NCI-H1417 treated with DMSO at 0.1 percent for 48 hours (cell line): ENCODE measurements around the gene INTS3.
A peak's percentile ranks its signal among the peaks of the same experiment; 100 is the strongest.

ENCODE experiments used
- DNase-seq: peaks from one replicate; lab custom pipeline; 2025; lab: John Stamatoyannopoulos, UW

Gene INTS3

DNA sequence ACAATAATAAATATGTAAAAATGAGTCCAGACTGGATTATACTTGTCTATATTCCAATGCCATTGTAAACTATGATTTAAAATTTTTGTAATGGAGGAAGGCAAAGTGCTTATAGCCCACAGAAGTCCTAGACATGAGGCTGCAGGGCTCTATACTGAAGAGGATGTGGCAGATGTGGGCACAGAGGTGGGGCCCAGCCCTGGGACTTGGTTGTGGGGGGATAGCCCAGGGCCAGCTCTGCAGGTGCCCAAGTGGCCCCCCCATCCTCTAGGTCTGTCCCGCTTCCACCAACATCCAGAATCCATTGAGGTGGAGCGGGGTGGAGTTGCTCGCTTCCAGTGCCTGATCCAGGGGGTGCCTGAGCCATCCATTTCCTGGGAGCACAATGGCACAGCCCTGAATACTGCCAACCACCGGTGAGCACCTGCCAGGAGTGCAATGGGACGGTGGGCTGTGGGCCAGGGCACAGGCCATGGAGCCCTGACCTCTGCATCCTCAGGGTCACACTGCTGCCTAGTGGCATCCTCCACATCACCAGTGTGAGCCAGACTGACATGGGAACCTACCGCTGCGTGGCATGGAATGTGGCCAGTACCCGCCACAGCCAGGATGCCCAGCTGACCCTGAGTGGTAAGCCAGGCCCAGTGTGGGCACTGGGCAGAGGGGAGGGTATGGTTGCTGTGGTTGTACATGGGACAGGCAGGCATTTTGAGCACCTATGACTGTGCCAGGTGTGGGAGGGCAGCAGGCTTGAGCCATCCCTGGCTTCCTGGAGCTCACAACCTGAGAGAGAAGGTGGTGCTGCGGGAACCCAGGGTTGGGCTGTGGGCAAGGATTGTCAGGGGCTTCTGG is 68.3 kb downstream of the INTS3 start:
- DNase-seq: no peak

DNA sequence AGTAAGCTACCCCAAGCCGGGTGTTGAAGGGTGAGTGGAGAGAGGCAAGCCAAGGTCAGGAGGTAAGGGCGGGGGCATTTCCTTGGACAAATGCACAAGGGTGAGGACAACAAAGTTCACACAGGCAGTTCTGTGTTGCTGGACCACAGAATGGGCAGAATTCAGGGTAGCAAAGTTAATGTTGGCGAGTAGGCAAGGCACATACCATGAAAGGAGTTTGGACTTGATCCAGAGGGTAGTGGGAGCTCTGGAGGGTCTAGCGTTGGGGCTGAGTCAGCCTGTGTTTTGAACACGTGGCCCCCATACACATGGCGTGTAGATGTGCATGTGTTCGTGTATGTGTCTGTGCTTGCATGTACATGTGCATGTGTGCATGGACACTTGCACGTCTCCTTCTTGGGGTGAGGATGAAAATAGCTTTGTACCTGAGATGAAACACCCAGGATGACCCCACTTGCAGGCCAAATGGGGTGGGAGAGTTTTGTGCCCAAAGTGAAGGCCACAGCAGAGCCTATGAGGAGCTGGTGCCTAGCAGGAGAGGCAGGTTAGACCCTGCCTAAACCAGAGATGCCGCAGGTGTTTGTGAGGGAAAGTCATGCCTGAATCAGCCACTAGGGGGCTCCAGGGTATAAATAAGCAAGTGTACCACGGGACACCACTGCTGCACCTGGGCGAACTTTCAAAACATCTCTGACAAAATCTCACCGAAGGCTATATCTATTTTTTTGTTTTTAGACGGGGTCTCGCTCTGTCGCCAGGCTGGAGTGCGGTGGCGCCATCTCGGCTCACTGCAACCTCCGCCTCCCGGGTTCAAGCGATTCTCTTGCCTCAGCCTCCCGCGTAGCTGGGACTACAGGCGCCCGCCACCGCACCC is 69.2 kb downstream of the INTS3 start:
- DNase-seq: peak; percentile 4

DNA sequence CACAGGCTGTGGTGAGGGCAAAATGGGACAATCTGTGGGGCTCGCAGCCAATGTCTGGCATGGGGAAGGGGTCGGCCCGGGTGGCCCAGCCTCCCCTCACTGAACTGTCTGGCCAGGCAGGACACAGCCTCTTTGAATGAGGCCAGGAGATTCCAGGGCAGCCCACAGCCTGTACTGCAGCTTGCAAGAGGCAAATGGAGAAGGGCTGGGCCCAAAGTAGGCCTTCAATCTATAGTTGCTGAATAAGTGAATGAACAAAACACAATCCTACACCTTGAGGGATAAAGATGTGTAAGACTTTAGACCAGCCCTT is 70.6 kb downstream of the INTS3 start:
- no peak for DNase-seq

DNA sequence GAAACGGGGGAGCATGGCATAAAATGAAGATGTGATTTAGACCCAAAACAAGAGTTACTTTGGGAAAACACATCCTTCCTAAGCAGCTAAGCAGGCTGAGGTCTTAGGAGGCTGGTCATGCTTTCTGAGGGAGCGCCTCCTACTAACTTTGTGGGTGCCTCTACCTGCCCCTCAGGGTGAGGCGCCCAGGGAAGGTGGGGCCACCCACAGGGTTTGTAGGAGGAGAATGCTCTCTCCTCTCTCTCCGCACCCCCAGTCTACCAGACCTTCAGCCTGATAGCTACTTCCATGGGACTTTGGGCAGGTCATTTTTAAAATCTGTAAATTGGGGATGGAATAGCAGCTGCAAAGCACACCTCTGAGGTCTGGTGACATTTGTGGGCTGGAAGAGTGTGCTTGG is 71.2 kb downstream of the INTS3 start:
- DNase-seq: no peak

DNA sequence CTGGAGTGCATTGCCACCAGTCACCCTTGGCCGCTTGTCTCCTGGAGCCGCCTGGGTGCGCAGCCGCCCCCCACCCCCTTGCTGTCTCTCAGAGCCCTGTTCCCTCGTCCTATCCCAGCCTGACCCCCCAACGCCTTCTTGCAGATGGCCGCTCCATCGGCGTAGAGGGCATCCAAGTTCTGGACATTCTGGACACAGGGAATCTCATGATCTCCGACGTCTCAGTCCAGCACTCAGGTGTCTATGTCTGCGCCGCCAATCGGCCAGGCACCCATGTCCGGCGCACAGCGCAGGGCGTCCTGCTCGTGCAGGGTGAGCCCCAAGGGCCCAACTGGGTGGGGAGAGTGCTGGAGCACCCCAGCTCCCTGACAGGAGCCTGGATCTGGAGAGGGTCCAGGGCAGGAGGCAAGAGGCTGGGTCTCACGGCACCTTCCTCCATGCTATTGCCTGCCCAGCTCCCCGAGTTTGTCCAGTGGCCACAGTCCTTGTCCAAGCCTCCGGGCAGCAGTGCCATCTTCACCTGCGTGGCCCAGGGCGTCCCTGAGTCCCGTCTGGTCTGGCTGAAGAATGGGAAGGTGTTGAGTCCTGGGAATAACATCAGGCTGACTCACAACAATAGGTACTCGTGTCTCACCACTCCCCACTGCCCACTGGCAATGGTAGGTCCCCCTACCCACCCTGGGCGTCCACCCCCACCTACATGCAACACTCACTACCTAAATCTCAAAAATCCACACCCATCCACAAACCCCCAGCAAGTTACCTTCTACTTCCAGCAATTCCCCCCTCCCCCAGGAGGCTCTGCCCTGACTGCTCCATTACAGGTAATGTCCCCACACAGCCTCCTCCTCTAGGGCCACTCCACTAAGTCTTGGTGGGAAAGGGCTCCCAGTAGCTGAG is 72.0 kb downstream of the INTS3 start:
- DNase-seq: no peak

DNA sequence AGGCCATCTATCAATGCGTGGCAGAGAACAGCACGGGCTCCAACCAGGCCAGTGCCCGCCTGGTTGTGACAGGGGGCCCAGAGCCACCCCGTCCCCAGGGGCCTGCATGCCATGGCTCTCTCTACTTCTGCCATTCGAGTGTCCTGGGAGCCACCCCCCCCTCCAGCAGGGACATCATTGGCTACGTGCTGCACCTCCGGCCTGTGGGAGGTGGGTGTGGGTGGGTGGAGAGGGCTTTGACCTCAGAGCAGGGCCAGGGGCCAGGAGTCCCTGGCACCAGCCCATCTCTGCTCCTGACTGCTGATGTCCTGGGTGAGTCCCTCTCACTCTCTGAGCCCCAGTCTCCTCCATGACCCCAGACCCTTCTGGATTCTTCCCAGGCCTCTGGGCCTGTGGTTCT is 72.7 kb downstream of the INTS3 start:
- DNase-seq: no peak

DNA sequence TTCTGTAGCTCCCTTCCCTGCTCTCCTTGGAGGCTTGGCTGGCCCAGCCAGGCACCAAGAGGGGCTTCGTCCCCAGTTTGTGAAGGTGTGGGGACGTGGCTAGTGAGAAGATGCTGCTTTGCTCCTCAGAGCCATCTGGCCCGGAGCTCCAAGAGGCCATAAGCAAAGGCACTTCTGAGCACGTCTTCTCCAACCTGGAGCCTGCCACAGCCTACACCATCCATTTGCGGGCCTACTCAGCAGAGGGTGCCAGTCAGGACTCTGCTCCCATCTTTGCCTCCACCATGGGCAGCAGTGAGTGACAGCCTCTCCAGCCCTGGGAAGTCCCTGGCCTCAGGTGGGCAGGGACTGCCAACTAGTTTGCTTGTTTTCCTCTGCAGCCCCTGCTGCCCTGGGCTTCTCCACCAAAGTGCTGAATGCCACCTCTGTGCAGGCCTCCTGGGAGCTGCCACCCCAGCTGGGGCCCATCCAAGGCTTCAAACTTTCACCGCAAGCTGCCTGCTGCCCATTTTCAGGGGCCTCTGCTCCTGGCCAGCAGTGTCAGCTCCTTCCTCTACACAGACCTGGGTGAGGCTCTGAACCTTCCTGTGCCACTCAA is 73.3 kb downstream of the INTS3 start:
- DNase-seq: no peak

DNA sequence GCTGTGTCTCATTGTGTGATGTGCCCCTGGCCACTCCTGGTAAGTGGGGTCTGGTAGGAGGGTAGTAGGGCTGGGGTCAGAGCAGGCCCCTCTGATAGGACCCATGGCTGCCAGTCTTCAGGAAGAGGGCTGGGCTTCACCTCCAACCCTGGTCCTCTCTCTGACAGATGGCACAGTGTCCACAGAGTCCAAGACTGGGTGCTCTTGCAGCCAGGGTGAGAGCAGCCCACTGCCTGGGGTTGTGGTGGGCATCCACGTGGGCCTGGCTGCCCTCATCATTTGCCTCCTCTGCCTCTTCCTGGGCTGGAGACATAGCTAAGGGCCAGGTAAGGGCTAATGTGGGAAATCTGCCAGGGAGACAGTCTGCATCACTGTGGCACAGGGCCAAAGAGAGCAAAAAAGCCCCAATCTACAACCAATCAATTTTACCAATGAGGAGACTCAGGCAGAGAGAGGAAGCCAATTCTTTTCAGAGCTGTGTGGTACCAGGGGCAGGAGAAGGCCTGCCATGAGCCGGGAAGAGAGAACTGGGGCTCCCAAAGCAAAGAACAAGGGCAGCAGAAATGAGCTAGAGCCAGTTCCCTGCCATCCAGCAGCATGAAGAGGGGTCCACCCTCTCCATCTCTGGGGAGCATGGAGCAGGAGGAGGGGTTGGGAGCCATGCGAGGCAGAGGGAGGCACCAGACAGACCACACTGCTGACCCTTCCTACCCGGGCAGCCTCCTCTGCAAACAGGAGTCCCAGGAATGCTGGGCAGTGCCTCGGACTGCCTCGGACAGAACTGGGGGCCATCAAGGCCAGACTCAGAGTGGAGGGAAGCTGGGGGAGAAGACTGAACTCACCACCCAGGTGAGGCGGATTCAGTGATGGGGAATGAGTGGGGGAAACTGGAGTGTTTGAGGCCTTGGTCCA is 74.2 kb downstream of the INTS3 start:
- no peak for DNase-seq

DNA sequence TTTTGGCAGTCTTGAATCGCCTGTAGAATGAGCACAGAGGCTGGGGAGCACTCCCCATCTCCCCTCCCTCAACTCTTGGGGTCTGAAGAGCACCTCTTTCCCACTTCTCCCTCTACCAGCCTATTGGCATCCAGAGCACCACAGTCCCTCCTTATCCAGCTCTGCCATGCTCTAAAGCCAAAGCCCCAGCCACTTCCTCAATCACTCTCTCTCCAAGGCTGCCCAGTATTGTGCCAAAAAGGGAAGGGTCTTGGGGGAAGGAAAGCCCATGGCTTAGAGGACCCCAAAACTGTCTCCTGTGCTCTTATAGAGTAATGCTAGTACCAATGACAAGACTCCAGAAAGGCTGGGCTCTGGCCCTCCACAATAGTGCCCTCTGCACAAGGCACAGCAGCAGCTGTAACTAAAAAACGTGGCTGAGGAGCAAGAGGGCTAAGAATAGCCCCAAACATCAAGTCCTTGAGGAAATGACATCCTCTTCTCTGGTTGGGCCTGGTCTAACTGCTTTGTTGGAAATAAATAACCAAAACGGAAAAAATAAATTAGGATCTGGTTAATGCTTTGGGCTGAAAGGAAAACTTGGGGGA is 75.7 kb downstream of the INTS3 start:
- no peak for DNase-seq

DNA sequence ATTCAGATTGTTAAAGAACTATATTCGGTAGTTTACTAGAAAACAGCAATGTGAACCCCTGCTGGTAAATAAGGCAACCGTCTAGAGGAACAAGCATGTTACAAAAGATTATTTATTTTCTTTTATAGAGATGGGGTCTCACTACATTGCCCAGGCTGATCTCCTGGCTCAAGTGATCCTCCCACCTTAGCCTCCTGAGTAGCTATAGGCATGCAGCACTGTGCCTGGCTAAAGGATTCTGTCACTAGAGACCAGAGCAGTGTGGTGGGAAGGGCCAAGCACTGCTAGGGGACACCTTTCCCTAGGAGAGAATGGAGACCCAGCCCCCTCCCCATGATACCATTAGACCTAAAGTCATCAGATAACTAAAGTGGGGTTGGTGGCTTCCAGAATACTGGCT is 76.3 kb downstream of the INTS3 start:
- no peak for DNase-seq

DNA sequence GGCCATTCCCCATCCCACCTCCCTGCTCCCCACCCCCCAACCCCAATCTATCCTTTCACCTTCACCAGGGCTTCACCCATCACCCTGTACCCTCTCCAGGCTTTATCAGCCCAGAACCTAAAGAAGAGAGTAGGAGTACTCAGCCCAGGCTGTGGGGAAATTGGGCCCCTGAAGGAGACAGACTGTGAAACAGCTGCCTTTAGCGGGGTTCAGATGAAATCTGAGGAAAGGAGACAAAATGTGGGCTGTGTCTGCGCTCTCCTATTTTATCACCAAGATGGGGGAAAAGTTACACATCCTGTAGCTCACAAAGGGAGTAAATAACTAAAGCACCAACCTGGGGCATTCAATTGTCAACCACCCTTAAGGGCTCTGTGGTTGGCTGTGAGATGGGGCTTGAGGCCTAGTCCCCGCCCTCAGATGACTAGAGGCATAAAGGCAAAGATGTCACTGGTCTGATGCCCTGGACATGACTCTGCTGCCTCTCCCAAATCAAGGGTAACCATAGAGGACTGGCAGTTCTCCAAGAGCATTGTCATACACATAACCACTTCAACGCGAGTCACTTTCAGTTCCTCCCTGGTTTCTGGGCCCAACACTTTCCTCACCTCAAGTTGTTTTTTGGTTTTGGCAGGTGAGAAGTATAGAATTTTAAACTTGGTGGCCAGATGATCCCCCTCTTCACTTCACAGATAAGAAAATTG is 77.3 kb downstream of the INTS3 start:
- no peak for DNase-seq

DNA sequence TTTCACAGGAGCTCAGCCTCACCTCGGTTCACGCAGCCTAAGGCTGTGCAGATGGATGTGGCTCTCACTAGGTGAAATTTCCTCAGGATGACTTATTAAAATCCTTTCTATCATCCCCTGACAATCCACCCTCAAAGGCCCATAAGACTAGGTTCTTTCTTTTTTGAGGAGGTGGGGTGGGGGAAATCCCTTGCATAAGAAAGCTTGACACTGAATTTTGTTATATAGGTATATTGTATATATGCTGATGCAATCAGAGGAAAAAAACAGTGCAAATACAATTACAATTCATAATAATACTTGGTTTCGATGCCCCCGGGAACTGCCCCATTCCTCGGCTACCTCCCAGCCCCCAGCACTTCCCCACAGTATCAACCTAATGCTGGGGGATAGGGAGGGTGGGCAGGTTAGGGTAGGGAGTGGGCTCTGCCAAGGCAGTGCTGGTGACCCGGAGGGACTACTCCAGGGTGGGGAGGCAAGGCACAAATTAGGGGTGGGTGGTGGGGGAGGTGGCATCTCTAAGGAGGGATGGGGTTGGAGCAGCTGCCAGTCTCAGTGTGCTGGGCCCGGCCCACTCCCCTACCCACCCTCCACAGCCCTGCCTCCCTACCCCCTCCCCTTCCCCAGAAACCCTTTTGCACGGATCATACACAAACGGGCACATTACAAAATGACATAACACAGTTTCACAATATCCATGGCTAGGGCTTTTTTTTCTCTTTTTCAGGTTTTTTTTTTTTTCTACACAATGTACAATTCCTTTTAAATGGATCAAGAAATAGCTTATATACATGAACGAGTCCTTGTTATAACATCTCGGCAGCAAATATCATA is 78.3 kb downstream of the INTS3 start:
- no peak for DNase-seq

DNA sequence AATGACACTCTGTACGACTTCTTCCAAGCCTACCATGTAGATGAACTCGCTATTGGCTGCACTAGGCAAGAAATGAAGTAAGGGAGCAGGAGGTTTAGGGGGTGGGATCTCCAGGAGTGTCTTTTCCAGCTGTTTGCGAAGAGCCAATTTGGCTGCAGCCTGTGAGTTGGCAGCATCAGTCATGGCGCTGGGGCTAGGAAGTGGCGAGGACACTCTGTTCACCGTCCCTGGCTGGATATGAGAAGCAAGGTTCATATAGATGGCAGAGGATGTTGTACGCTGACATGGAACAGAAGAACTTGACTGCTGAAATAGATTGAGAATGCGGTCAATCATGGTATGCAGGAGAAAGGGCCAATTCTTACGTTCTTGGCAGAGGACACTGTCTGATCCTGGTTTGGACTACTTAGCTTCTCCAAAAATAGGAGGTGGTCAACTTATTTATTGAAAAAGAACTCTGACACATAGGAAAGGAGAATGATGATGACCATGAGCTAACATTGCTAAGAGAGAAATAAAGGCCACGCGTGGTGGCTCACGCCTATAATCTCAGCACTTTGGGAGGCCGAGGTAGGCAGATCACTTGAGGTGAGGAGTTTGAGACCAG is 88.5 kb downstream of the INTS3 start:
- no peak for DNase-seq

DNA sequence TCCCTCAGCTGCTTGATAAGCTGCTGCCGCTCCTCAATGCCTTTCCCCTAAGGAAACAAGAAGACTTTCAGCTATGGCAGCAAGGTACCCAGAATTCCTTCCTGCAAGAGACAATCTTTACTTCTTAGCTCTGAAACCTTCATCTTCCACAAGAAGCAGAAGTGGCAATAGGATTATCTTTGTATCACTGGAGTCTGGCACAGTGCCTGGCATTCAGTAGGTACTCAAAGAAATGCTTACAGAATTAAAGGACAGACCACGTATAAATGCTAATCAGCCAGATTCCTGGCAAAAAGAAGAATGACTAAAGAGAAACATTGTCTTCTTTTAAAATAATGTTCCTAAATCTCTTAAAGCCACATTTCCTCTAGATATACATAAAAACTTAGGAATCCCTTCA is 91.0 kb downstream of the INTS3 start:
- no peak for DNase-seq
